Measurements from ENCODE around the gene CGREF1.
A peak's percentile ranks its signal among the peaks of the same experiment; 100 is the strongest.

The CGREF1 gene

DNA sequence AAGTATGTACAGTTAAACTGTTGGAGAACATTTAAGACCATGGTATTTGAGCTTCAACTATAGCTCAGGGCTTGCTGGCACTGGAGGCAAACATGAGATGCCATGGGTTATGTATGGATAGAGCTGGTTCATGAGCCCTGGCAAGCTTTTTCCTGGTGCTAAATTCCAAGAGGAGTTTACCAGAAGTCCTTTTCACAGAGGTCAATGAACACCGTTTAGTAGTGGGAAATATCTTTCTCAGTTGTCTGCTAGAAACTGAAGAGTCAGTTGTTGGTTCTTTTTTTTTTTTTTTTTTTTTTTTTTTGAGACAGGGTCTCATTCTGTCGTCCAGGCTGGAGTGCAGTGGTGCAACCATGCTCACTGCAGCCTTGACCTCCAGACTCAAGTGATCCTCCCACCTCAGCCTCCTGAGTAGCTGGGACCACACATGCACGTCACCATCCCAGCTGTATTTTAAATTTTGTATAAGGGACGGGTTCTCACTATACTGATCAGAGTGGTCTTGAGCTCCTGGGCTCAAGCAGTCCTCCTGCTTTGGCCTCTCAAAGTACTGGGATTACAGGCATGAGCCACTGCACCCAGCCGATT lies 31.0 kb downstream of the CGREF1 start:
- TF ChIP-seq, protein P1, sequence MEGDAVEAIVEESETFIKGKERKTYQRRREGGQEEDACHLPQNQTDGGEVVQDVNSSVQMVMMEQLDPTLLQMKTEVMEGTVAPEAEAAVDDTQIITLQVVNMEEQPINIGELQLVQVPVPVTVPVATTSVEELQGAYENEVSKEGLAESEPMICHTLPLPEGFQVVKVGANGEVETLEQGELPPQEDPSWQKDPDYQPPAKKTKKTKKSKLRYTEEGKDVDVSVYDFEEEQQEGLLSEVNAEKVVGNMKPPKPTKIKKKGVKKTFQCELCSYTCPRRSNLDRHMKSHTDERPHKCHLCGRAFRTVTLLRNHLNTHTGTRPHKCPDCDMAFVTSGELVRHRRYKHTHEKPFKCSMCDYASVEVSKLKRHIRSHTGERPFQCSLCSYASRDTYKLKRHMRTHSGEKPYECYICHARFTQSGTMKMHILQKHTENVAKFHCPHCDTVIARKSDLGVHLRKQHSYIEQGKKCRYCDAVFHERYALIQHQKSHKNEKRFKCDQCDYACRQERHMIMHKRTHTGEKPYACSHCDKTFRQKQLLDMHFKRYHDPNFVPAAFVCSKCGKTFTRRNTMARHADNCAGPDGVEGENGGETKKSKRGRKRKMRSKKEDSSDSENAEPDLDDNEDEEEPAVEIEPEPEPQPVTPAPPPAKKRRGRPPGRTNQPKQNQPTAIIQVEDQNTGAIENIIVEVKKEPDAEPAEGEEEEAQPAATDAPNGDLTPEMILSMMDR (IDR thresholded peaks at IDR 0.05; ENCODE audit: borderline replicate concordance, control extremely low read depth, extremely low read depth, insufficient read depth, missing control alignments): no peak
- no peak for DNase-seq (ENCODE audit: low spot score)
- in situ Hi-C loops (cut with MboI; ENCODE audit: low sequenced_read_pairs, unreplicated experiment): no loop called here

DNA sequence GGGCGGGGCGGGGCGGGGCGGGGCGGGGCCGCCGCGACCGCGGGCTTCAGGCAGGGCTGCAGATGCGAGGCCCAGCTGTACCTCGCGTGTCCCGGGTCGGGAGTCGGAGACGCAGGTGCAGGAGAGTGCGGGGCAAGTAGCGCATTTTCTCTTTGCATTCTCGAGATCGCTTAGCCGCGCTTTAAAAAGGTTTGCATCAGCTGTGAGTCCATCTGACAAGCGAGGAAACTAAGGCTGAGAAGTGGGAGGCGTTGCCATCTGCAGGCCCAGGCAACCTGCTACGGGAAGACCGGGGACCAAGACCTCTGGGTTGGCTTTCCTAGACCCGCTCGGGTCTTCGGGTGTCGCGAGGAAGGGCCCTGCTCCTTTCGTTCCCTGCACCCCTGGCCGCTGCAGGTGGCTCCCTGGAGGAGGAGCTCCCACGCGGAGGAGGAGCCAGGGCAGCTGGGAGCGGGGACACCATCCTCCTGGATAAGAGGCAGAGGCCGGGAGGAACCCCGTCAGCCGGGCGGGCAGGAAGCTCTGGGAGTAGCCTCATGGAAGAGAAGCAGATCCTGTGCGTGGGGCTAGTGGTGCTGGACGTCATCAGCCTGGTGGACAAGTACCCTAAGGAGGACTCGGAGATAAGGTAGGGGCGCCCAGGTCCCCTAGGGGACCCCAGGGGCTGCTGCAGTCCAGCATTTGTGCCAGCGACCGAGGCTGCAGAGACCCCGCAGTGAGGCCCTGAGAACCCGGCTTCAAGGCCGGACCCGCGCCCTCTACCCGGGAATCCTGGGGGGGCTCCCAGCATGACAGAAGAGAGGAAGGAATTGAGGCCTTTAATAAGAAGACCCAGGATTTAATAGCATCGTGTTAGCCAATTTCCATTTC lies 32.0 kb downstream of the CGREF1 start, which contains the start of gene KHK:
TSS of gene KHK (plus strand) at position 49 of the 870 bp plus-strand sequence. CDS start at position 537, 488 bp downstream.
- TF ChIP-seq, protein P1 (IDR thresholded peaks at IDR 0.05; ENCODE audit: borderline replicate concordance, control extremely low read depth, extremely low read depth, insufficient read depth, missing control alignments): no peak
- peak; percentile 57 for DNase-seq (ENCODE audit: low spot score)
- in situ Hi-C loops (cut with MboI; ENCODE audit: low sequenced_read_pairs, unreplicated experiment): no loop called here

DNA sequence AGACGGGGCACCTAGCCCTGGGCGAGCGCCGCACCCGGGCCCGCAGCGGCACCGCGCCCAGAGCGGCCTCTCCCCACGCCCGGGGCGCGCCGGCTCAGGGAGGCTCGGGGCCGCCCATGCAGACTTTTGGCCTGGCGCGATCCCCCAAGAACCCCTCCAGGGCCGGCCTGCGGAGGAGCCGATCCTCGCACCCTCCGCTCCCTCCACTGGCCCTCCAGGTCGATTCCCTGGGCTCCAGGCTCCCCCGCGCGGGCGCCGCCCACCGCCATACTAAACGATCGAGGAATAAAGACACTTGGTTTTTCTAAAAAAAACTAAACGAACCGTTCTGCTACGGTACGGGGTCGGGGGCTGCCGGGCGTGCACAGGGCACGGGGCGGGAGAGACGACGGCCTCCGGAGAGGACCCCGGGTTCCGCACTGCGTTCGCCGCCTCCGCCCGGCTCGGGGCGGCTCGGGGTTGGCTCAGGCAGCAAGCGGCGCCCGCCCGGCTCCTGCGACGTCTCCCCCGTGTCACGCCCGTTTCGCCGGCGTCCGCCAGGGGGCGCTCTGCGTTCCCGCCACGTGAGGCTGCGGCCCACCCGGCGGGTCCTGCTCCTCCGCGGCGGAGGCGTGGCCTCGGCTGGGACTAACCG lies 32.7 kb downstream of the CGREF1 start:
- in situ Hi-C loops (cut with MboI; ENCODE audit: low sequenced_read_pairs, unreplicated experiment): no loop called here
- DNase-seq (ENCODE audit: low spot score): peak; percentile 99
- TF ChIP-seq, protein P1 (IDR thresholded peaks at IDR 0.05; ENCODE audit: borderline replicate concordance, control extremely low read depth, extremely low read depth, insufficient read depth, missing control alignments): peak; percentile 98

- peak; percentile 69 for DNase-seq (ENCODE audit: low spot score)
- in situ Hi-C loops (cut with MboI; ENCODE audit: low sequenced_read_pairs, unreplicated experiment): no loop called here
- TF ChIP-seq, protein P1 (IDR thresholded peaks at IDR 0.05; ENCODE audit: borderline replicate concordance, control extremely low read depth, extremely low read depth, insufficient read depth, missing control alignments): peak; percentile 56
Observed at GRCh38 chr2:27085673-27086089, 33.2 kb downstream of the CGREF1 start.

DNA sequence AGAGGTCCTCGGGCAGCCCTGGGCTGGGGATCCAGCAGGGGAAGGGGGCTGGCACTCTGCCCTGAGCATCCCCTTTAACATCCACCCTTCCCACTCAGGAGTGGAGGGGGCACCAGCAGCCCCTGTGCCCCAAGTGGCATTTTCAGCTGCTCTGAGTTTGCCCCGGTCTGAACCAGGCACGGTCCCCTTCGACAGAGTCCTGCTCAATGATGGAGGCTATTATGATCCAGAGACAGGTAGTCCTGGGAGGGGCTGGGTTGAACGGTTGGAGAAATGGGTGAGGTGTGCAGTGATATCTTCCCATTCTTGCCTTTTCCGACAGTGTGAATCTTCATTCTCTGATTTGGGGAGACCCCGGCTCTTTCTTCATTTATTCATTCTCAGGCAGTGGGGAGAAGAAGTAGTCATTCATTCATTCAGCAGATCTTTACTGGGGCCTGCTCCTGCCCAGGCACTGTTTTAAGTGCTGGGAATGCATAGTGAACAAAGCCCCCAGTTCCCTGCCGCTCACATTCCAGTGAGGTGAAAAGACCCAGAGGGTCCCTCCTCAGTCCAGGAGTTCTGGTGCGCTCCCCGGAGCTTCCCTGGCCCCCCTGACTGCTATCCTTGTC lies 33.8 kb downstream of the CGREF1 start:
- no peak for DNase-seq (ENCODE audit: low spot score)
- in situ Hi-C loops (cut with MboI; ENCODE audit: low sequenced_read_pairs, unreplicated experiment): no loop called here

More for the DNA sequence above, 33.8 kb downstream of the CGREF1 start:
- TF ChIP-seq, protein P1 (IDR thresholded peaks at IDR 0.05; ENCODE audit: borderline replicate concordance, control extremely low read depth, extremely low read depth, insufficient read depth, missing control alignments): no peak

All from GM13976 (cell line).